ENCODE results near the gene ZAP70.
"Not testable (repeated sequence)": the region's sequence is repeated elsewhere in the genome, so short reads cannot be mapped to it uniquely, and the experiment has no call there.

ZAP70 gene

GRCh38 chr2:97669448-97669847 is 43.9 kb upstream of the ZAP70 start, which contains the start of gene C2orf92:
Gene C2orf92, plus strand, starts transcription at chr2:97669713. Its CDS starts 76 bp downstream, at chr2:97669789.
- H2BK120ac ChIP-seq (ENCODE audit: low read depth, low read length): no peak within 1 kb of the TSS
- peaks cover 2% of the 10 kb centered on the region for H3K79me1 ChIP-seq (replicated peaks; ENCODE audit: low read length, poor library complexity, severe bottlenecking)
- peaks cover 1% of the 10 kb centered on the region for H3K4me1 ChIP-seq (ENCODE audit: control insufficient read depth, insufficient read depth, low read depth, low read length)
- 95% methylated on average over 6 of the region's 6 CpGs for WGBS
- DNase-seq: no peak
- no peak within 1 kb of the TSS for H2BK15ac ChIP-seq (ENCODE audit: low read depth, poor library complexity, severe bottlenecking)
- no peak within 1 kb of the TSS for H3K18ac ChIP-seq (ENCODE audit: low read depth in 1 of 2, low read length in 2 of 2)
- H3K4ac ChIP-seq (ENCODE audit: low read depth in 1 of 2, low read length in 2 of 2): no peak within 1 kb of the TSS
- no peak within 1 kb of the TSS for H3K23ac ChIP-seq (ENCODE audit: low read length in 2 of 2)
- no peak within 1 kb of the TSS for H2AK5ac ChIP-seq (ENCODE audit: low read length, severe bottlenecking)
- no peak within 1 kb of the TSS for H3K9ac ChIP-seq (ENCODE audit: low read length)
- no peaks in the 10 kb centered on the region for H3K36me3 ChIP-seq (ENCODE audit: control insufficient read depth in 1 of 2, insufficient read depth in 2 of 2, low read depth in 1 of 2, low read length in 2 of 2)
- H2BK12ac ChIP-seq (ENCODE audit: low read length in 2 of 2): no peak within 1 kb of the TSS
- no peak within 1 kb of the TSS for H2AFZ ChIP-seq (ENCODE audit: low read depth, low read length)
- H4K91ac ChIP-seq (ENCODE audit: low read length): no peak within 1 kb of the TSS
- H3K14ac ChIP-seq (ENCODE audit: low read length in 2 of 2): no peak within 1 kb of the TSS
- H3K27ac ChIP-seq (ENCODE audit: low read length, poor library complexity, severe bottlenecking): no peak within 1 kb of the TSS
- no peak within 1 kb of the TSS for H3K4me2 ChIP-seq (ENCODE audit: low read length, poor library complexity, severe bottlenecking)
- H3K4me3 ChIP-seq (ENCODE audit: insufficient read depth in 1 of 2, low read depth in 1 of 2, low read length in 2 of 2): no peak within 1 kb of the TSS
- H2BK5ac ChIP-seq (ENCODE audit: low read depth, low read length, poor library complexity, severe bottlenecking): no peak within 1 kb of the TSS
- H3K27me3 ChIP-seq (ENCODE audit: control insufficient read depth in 1 of 2, insufficient read depth in 1 of 2, low read length in 2 of 2): no peaks in the 10 kb centered on the region
- no peak within 1 kb of the TSS for H4K8ac ChIP-seq (ENCODE audit: low read length)
- H3K9me3 ChIP-seq (ENCODE audit: control insufficient read depth, low read length): no peaks in the 10 kb centered on the region

- Histone ChIP-seq H3K9me3 (ENCODE audit: control insufficient read depth, low read length) (no peaks in the 10 kb centered on the region), H2BK15ac (ENCODE audit: low read depth, poor library complexity, severe bottlenecking) (no peak overlapping the region)
- 86% methylated on average over 1 of the region's 1 CpG for WGBS
Observed at GRCh38 chr2:97670471-97670870, 42.9 kb upstream of the ZAP70 start.

GRCh38 chr2:97671526-97671925 is 41.9 kb upstream of the ZAP70 start:
- H3K9ac ChIP-seq (ENCODE audit: low read length): no peak overlapping the region
- no peak overlapping the region for H3K27ac ChIP-seq (ENCODE audit: low read length, poor library complexity, severe bottlenecking)
- H3K79me1 ChIP-seq (replicated peaks; ENCODE audit: low read length, poor library complexity, severe bottlenecking): no peaks in the 10 kb centered on the region
- no peak overlapping the region for H4K91ac ChIP-seq (ENCODE audit: low read length)
- H3K9me3 ChIP-seq (ENCODE audit: control insufficient read depth, low read length): no peaks in the 10 kb centered on the region
- H2AFZ ChIP-seq (ENCODE audit: low read depth, low read length): no peak overlapping the region
- no peak overlapping the region for H2BK5ac ChIP-seq (ENCODE audit: low read depth, low read length, poor library complexity, severe bottlenecking)
- no peak overlapping the region for H3K4me3 ChIP-seq (ENCODE audit: insufficient read depth in 1 of 2, low read depth in 1 of 2, low read length in 2 of 2)
- H3K4me1 ChIP-seq (ENCODE audit: control insufficient read depth, insufficient read depth, low read depth, low read length): no peaks in the 10 kb centered on the region
- no peak overlapping the region for H3K18ac ChIP-seq (ENCODE audit: low read depth in 1 of 2, low read length in 2 of 2)
- WGBS: 98% methylated on average over 6 of the region's 7 CpGs
- no peak overlapping the region for H3K4me2 ChIP-seq (ENCODE audit: low read length, poor library complexity, severe bottlenecking)
- no peaks in the 10 kb centered on the region for H3K27me3 ChIP-seq (ENCODE audit: control insufficient read depth in 1 of 2, insufficient read depth in 1 of 2, low read length in 2 of 2)
- no peak for DNase-seq
- no peak overlapping the region for H3K14ac ChIP-seq (ENCODE audit: low read length in 2 of 2)
- no peak overlapping the region for H3K4ac ChIP-seq (ENCODE audit: low read depth in 1 of 2, low read length in 2 of 2)
- no peak overlapping the region for H2BK15ac ChIP-seq (ENCODE audit: low read depth, poor library complexity, severe bottlenecking)
- H2AK5ac ChIP-seq (ENCODE audit: low read length, severe bottlenecking): no peak overlapping the region
- H2BK120ac ChIP-seq (ENCODE audit: low read depth, low read length): no peak overlapping the region
- H3K23ac ChIP-seq (ENCODE audit: low read length in 2 of 2): no peak overlapping the region
- no peaks in the 10 kb centered on the region for H3K36me3 ChIP-seq (ENCODE audit: control insufficient read depth in 1 of 2, insufficient read depth in 2 of 2, low read depth in 1 of 2, low read length in 2 of 2)
- H4K8ac ChIP-seq (ENCODE audit: low read length): no peak overlapping the region
- no peak overlapping the region for H2BK12ac ChIP-seq (ENCODE audit: low read length in 2 of 2)

More at GRCh38 chr2:97670471-97670870, 42.9 kb upstream of the ZAP70 start:
- Histone ChIP-seq H2AFZ (ENCODE audit: low read depth, low read length) (no peak overlapping the region), H4K8ac (ENCODE audit: low read length) (no peak overlapping the region), H3K4me2 (ENCODE audit: low read length, poor library complexity, severe bottlenecking) (no peak overlapping the region), H2BK12ac (ENCODE audit: low read length in 2 of 2) (no peak overlapping the region), H3K4me1 (ENCODE audit: control insufficient read depth, insufficient read depth, low read depth, low read length) (no peaks in the 10 kb centered on the region), H3K27me3 (ENCODE audit: control insufficient read depth in 1 of 2, insufficient read depth in 1 of 2, low read length in 2 of 2) (no peaks in the 10 kb centered on the region), H3K4ac (ENCODE audit: low read depth in 1 of 2, low read length in 2 of 2) (no peak overlapping the region), H3K27ac (ENCODE audit: low read length, poor library complexity, severe bottlenecking) (no peak overlapping the region), H4K91ac (ENCODE audit: low read length) (no peak overlapping the region), H3K18ac (ENCODE audit: low read depth in 1 of 2, low read length in 2 of 2) (no peak overlapping the region), H2AK5ac (ENCODE audit: low read length, severe bottlenecking) (no peak overlapping the region), H2BK120ac (ENCODE audit: low read depth, low read length) (no peak overlapping the region), H3K4me3 (ENCODE audit: insufficient read depth in 1 of 2, low read depth in 1 of 2, low read length in 2 of 2) (no peak overlapping the region), H3K23ac (ENCODE audit: low read length in 2 of 2) (no peak overlapping the region), H2BK5ac (ENCODE audit: low read depth, low read length, poor library complexity, severe bottlenecking) (no peak overlapping the region), H3K14ac (ENCODE audit: low read length in 2 of 2) (no peak overlapping the region), H3K36me3 (ENCODE audit: control insufficient read depth in 1 of 2, insufficient read depth in 2 of 2, low read depth in 1 of 2, low read length in 2 of 2) (no peaks in the 10 kb centered on the region), H3K9ac (ENCODE audit: low read length) (no peak overlapping the region), H3K79me1 (replicated peaks; ENCODE audit: low read length, poor library complexity, severe bottlenecking) (no peaks in the 10 kb centered on the region)
- no peak for DNase-seq

DNA sequence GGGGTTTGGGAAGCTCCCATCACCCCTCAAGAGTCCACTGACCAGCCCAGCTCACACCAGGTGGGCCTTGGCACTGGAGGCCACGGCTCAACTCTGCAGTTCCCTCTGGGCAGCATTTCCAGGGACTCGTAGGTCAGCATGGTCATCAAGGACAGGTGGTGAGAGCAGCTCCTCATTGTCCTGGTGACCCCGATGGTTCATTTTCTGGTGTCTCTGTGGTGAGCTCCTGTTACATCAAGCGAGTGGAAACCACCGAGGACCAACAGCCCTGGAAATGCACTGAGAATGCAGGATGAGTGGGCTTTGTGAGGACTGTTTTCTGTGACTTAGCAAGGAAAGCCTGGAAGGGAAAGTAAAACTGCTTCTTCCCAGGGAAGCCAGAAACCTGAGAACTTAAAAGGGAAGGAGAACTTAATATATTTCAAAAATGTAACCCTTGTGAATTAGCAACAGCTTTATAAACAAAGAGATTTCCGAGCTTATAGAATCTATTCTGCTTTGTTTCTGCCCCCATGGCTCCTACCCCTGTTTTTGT is 40.7 kb upstream of the ZAP70 start:
- not testable (repeated sequence) for H3K23ac ChIP-seq (ENCODE audit: low read length in 2 of 2); H2BK12ac ChIP-seq (ENCODE audit: low read length in 2 of 2); H3K79me1 ChIP-seq (replicated peaks; ENCODE audit: low read length, poor library complexity, severe bottlenecking); H3K27ac ChIP-seq (ENCODE audit: low read length, poor library complexity, severe bottlenecking); H3K4ac ChIP-seq (ENCODE audit: low read depth in 1 of 2, low read length in 2 of 2); H2BK120ac ChIP-seq (ENCODE audit: low read depth, low read length); H3K4me1 ChIP-seq (ENCODE audit: control insufficient read depth, insufficient read depth, low read depth, low read length); DNase-seq; H3K4me3 ChIP-seq (ENCODE audit: insufficient read depth in 1 of 2, low read depth in 1 of 2, low read length in 2 of 2); H3K36me3 ChIP-seq (ENCODE audit: control insufficient read depth in 1 of 2, insufficient read depth in 2 of 2, low read depth in 1 of 2, low read length in 2 of 2); H2BK15ac ChIP-seq (ENCODE audit: low read depth, poor library complexity, severe bottlenecking); H3K27me3 ChIP-seq (ENCODE audit: control insufficient read depth in 1 of 2, insufficient read depth in 1 of 2, low read length in 2 of 2); H2AK5ac ChIP-seq (ENCODE audit: low read length, severe bottlenecking); H3K9me3 ChIP-seq (ENCODE audit: control insufficient read depth, low read length); H3K14ac ChIP-seq (ENCODE audit: low read length in 2 of 2); H4K91ac ChIP-seq (ENCODE audit: low read length); H2AFZ ChIP-seq (ENCODE audit: low read depth, low read length); H4K8ac ChIP-seq (ENCODE audit: low read length); H3K9ac ChIP-seq (ENCODE audit: low read length); H3K18ac ChIP-seq (ENCODE audit: low read depth in 1 of 2, low read length in 2 of 2); H3K4me2 ChIP-seq (ENCODE audit: low read length, poor library complexity, severe bottlenecking); H2BK5ac ChIP-seq (ENCODE audit: low read depth, low read length, poor library complexity, severe bottlenecking)
- WGBS: 96% methylated on average over 6 of the region's 6 CpGs
